Stomach (tissue), 9 donors: ENCODE measurements around the gene IER5. TPM values are rescaled to one million over a fixed set of nuclear protein-coding genes. Genes with fewer than 3 reads are reported as not detected.

Source experiments
- DNase-seq, 2 donors: peaks; one replicate each; pipeline versions ENCODE4 v3.0.0 to v3.0.0-alpha.2; 2013 to 2019
- H3K27ac ChIP-seq, 5 donors: fragments of 200-600 bp in 4 of 5; sonication (generic) in 4 of 5; one replicate each; pipeline ENCODE4 v1.5.1; 2013 to 2019; ENCODE audit warnings: mild to moderate bottlenecking in 1 of 5, moderate library complexity in 1 of 5
- H3K27me3 ChIP-seq, 3 donors: fragments of 200-600 bp; sonication (generic); one replicate each; pipeline ENCODE4 v1.5.1; 2017 to 2019; ENCODE audit warnings: mixed run types in 1 of 3
- H3K36me3 ChIP-seq, 4 donors: fragments of 200-600 bp; sonication (generic); 1 replicate in 3 of 4; 2 replicates in 1 of 4; pipeline ENCODE4 v1.5.1; 2016 to 2019
- H3K4me1 ChIP-seq, 4 donors: fragments of 200-600 bp; sonication (generic); one replicate each; pipeline ENCODE4 v1.5.1; 2016 to 2019
- H3K4me3 ChIP-seq, 4 donors: fragments of 200-600 bp; sonication (generic) in 3 of 4; one replicate each; pipeline ENCODE4 v1.5.1; 2016 to 2019; ENCODE audit warnings: mild to moderate bottlenecking in 1 of 4
- H3K9me3 ChIP-seq, 4 donors: fragments of 200-600 bp; sonication (generic); one replicate each; pipeline ENCODE4 v1.5.1; 2016 to 2019
- EP300 ChIP-seq: sonication (generic); formaldehyde crosslinking; IDR thresholded peaks from one replicate; pipeline ENCODE4 v1.6.1; 2017; ENCODE audit warnings: antibody characterized with exemption
- POLR2A ChIP-seq, 4 donors: fragments of 450-650 bp; IDR thresholded peaks; one replicate each; pipeline ENCODE4 v1.6.1; 2016; ENCODE audit warnings: antibody characterized with exemption in 4 of 4, control low read depth in 2 of 4, mild to moderate bottlenecking in 1 of 4, moderate library complexity in 1 of 4
- POLR2AphosphoS5 ChIP-seq, 3 donors: sonication (generic); formaldehyde crosslinking; IDR thresholded peaks; one replicate each; pipeline ENCODE4 v1.6.1; 2016; ENCODE audit warnings: antibody characterized with exemption in 3 of 3
- WGBS, 5 donors: extraction: QIAGEN DNeasy Blood & Tissue Kit in 3 of 5; methylation state at CpG; one replicate each; pipeline versions ENCODE4 v1.1.5 to v1.1.7; 2013 to 2018; 5-methylcytosine and 5-hydroxymethylcytosine counted together
- intact Hi-C: fragments of 100-400 bp; cut with DNase I; formaldehyde crosslinking; loops from one replicate; pipeline ENCODE4 v1.15.1; 2023; ENCODE audit warnings: low total_unique reads
- polyA plus RNA-seq, 3 donors: library from polyadenylated mRNA; stranded (reverse); fragments of 200-250 nt; gene quantifications; one replicate each; pipeline ENCODE4 v1.2.3, GENCODE V29; 2013
- total RNA-seq, 5 donors: library from RNA; depleted of rRNA; stranded (reverse); fragments of >200 nt; gene quantifications; one replicate each; pipeline versions ENCODE4 v1.1.0 to v1.2.3, GENCODE V29; 2014 to 2016
- TF ChIP-seq, protein P1 (sequence below), 7 experiments: fragments of 450-650 bp in 4 of 7; fragments of 200-600 bp in 3 of 7; sonication (generic) in 3 of 7; IDR thresholded peaks; one replicate each; pipeline ENCODE4 v1.5.1; 2016 to 2019; ENCODE audit warnings: antibody characterized with exemption in 7 of 7, control low read depth in 2 of 7, mild to moderate bottlenecking in 1 of 7
- donor health status: healthy with polysubstance abuse.
- donor health status: Bipolar disorder and iron deficiency.
- donor health status: healthy.

Gene IER5
- total and polyA plus RNA-seq, 8 donors: 1.2 to 33.3 (median 10.2) TPM

DNA sequence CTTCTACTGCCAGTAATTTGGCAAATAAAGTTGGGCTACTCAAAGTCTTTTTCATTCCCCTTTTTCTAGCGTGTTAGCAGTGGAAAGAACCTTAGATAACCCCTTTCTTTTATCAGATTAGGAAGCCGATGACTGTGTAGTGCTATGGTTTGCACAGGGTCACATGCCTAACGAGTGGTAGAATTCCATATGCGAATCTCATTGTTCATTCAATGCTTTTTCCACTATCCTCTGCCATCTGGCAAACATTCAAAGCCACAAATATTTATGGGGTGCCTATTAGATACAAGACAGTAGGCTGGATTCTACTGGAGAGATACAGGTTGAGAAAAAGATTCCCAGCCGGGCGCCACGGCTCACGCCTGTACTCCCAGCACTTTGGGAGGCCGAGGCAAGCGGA lies 14.9 kb upstream of the IER5 start:
- no peaks in the 10 kb centered on the region for H3K36me3 ChIP-seq
- no peaks in the 10 kb centered on the region for H3K27me3 ChIP-seq
- 25 to 59% (median 39%) methylated on average over 9 to 10 of the region's 10 CpGs for WGBS, 5 donors
- TF ChIP-seq, protein P1, sequence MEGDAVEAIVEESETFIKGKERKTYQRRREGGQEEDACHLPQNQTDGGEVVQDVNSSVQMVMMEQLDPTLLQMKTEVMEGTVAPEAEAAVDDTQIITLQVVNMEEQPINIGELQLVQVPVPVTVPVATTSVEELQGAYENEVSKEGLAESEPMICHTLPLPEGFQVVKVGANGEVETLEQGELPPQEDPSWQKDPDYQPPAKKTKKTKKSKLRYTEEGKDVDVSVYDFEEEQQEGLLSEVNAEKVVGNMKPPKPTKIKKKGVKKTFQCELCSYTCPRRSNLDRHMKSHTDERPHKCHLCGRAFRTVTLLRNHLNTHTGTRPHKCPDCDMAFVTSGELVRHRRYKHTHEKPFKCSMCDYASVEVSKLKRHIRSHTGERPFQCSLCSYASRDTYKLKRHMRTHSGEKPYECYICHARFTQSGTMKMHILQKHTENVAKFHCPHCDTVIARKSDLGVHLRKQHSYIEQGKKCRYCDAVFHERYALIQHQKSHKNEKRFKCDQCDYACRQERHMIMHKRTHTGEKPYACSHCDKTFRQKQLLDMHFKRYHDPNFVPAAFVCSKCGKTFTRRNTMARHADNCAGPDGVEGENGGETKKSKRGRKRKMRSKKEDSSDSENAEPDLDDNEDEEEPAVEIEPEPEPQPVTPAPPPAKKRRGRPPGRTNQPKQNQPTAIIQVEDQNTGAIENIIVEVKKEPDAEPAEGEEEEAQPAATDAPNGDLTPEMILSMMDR (IDR thresholded peaks at IDR 0.05): no peak
- peak in 1 of 3 donors; percentile 55 for TF ChIP-seq POLR2AphosphoS5 (IDR thresholded peaks at IDR 0.05)
- no peak overlapping the region for H3K4me3 ChIP-seq
- no peaks in the 10 kb centered on the region for H3K4me1 ChIP-seq
- DNase-seq: no peak
- intact Hi-C loops: no loop called here
- no peaks in the 10 kb centered on the region for H3K9me3 ChIP-seq
- H3K27ac ChIP-seq: no peak overlapping the region

DNA sequence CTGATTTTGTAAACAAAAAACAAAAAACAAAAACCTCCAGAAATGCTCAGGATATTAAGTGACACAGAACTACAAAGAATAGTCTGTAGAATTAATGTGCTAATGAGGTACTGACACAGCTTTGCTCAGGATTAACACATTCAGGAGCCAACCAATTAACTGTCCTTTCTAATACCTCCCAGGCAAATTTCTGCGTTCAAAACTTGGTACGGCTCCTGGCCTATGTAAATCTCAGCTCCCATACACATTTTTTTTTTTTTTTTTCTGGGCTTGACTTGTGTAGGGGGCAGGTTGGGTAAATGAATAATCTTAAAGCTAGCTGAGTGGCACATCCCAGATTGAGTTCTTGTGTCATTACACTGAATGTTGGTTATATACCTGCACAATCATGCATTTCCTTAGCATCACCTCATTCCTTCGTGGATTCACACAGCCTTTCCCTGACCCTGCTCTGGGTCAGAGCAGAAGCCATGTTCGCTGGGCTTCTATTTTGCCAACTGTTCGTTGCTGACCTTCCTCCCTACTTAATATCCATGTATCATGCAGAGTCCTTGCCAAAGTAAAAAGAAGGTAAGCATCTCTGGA lies 12.6 kb upstream of the IER5 start:
- no peak for DNase-seq
- Histone ChIP-seq H3K9me3 (no peaks in the 10 kb centered on the region), H3K27ac (no peak overlapping the region), H3K36me3 (no peaks in the 10 kb centered on the region), H3K4me1 (no peaks in the 10 kb centered on the region), H3K27me3 (no peaks in the 10 kb centered on the region), H3K4me3 (no peak overlapping the region)
- WGBS, 5 donors: 68 to 80% (median 76%) methylated on average over 5 of the region's 5 CpGs
- intact Hi-C loops: no loop called here
- TF ChIP-seq EP300: no peak
- TF ChIP-seq POLR2A (IDR thresholded peaks at IDR 0.05): no peak
- no peak for TF ChIP-seq POLR2AphosphoS5 (IDR thresholded peaks at IDR 0.05)
- TF ChIP-seq, protein P1 (IDR thresholded peaks at IDR 0.05): no peak

DNA sequence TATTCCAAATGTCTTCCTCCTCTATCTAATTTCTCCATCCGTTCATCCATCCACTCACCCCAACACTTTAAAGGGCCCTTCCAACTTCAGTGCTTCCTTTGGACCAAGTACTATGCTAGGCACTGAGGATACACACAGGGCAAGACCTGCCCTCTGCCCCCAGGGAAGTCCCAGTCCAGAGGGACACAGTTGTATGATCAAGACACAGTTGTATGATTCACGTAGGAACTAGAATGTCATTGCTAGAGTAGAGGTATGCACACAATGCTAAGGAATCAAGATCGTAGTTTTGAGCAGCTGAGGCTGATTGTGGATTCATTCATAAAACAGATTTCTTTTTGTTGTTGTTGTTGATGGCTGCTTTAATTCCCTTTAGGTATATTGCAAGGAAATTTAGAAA lies 11.6 kb upstream of the IER5 start:
- DNase-seq: no peak
- intact Hi-C loops: no loop called here
- TF ChIP-seq POLR2AphosphoS5 (IDR thresholded peaks at IDR 0.05) (no peak), EP300 (no peak), POLR2A (IDR thresholded peaks at IDR 0.05) (no peak)
- TF ChIP-seq, protein P1 (IDR thresholded peaks at IDR 0.05): no peak
- H3K4me1 ChIP-seq: no peaks in the 10 kb centered on the region
- 74 to 86% (median 84%) methylated on average over 3 of the region's 3 CpGs for WGBS, 5 donors
- no peak overlapping the region for H3K27ac ChIP-seq
- H3K9me3 ChIP-seq: no peaks in the 10 kb centered on the region
- H3K36me3 ChIP-seq: no peaks in the 10 kb centered on the region
- no peak overlapping the region for H3K4me3 ChIP-seq
- H3K27me3 ChIP-seq: no peaks in the 10 kb centered on the region

DNA sequence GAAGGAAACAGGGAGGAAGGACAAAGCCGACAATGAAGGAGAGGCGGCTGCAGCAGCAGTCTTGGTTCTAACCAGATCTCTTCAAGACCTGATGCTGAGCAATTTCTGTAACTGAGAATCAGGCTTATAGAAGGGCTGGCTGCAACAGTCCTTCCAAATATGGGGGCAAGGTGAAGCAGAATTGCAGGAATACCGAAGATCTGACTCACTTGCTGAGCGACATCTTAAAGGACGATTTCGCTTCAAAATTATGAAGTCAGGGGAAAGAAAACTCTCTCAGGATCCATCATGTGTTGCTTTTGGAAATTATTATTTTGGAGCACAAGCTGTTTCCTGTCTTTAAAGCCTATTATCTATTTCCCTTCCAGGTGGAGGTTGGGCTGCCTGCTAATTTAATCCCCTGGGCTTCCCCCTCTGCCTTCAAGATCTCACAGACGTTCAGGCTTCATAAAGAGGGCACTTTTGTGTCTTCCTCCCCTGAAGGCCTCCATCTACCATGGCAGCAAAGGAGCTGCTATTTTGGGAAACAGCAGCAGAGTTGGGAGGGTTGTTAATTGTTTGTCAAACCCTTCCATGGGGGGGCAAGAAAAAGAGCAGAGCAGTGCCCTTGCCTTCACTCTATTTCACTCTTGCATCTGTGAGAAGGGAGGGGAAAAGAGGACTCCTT lies 10.8 kb upstream of the IER5 start:
- Histone ChIP-seq H3K27me3 (no peaks in the 10 kb centered on the region), H3K4me3 (no peak overlapping the region), H3K27ac (no peak overlapping the region), H3K4me1 (no peaks in the 10 kb centered on the region), H3K36me3 (no peaks in the 10 kb centered on the region), H3K9me3 (no peaks in the 10 kb centered on the region)
- TF ChIP-seq POLR2A (IDR thresholded peaks at IDR 0.05): no peak
- TF ChIP-seq, protein P1 (IDR thresholded peaks at IDR 0.05): no peak
- no peak for TF ChIP-seq EP300
- no peak for TF ChIP-seq POLR2AphosphoS5 (IDR thresholded peaks at IDR 0.05)
- no peak for DNase-seq
- intact Hi-C loops: no loop called here
- WGBS, 5 donors: 70 to 86% (median 75%) methylated on average over 7 of the region's 7 CpGs
